ENCODE data around the gene KCTD17.

The KCTD17 gene

DNA sequence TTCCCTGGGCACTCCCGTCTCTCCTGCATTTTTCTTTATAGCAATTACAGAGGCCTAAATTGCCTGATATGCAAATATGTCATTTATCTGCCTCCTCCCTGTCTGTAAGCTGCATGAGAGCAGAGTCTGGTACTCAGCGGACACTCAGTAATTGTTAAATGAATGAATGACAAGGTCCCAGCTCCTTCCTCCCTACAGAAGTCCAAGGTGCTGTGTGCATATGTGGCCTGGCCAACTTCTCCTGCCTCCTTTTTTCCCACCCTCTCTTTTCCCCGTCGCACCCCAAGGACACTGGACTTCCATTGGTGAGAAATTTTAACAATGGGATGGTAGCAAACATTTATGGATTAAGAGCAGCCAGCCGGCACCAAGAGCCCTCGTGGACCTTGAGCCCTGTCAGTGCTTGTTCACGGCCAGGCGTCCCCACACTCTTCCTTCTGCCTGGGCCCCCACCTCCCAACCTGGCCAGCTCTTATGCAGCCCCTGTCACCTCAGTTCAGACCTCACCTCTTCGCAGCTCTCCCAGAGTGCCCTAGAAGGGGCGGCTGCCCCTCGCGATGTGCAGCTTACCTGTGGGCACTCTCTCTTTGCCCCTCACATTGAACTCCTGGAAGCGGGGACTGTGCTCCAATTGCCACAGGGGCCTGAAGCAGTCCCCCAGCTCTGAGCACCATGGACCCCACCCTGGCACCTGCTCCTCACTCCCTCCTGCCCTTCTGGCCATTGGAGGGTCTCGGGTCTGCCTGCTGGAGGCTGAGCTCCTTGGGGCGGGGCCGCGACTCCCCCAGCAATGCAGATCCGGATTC is 56.5 kb downstream of the KCTD17 start:
- DNase-seq = no peak

DNA sequence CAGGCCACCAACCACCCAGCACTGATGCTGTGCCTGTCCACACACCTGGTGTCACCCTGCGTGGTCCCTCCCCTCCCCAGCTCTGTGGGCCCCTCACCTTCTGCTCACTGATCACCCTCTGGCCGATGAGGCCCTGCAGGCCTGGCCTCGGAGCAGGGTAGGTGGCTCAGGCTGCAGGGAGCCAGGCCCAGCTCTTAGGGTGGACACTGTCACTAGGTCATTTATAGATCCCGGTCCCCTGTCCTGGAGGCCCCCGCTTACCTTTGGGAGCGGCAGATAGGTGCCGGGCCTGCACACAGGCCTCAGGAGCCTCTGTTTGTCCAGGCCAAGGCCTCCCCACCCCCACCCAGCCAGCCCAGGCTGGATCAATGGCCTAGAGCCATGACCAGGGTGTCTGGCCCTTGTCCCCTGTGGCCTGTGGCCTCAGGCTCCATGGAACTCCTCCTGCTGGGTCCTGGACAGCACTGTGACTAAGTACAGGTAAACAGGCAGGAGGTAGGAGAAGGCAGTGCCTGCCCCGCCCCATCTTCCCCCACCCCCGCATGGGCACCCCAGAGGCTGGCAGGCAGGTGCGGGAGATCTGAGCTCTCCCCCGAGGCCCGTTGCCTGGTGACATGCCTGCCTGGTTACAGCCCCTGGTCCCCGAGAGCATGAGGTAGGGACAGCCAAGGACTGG is 57.8 kb downstream of the KCTD17 start, which contains the start of gene TMPRSS6:
TSS of gene TMPRSS6 (minus strand) at position 472 of the 676 bp plus-strand sequence. CDS start 6,296 bp downstream, outside the sequence.
- no peak for DNase-seq

DNA sequence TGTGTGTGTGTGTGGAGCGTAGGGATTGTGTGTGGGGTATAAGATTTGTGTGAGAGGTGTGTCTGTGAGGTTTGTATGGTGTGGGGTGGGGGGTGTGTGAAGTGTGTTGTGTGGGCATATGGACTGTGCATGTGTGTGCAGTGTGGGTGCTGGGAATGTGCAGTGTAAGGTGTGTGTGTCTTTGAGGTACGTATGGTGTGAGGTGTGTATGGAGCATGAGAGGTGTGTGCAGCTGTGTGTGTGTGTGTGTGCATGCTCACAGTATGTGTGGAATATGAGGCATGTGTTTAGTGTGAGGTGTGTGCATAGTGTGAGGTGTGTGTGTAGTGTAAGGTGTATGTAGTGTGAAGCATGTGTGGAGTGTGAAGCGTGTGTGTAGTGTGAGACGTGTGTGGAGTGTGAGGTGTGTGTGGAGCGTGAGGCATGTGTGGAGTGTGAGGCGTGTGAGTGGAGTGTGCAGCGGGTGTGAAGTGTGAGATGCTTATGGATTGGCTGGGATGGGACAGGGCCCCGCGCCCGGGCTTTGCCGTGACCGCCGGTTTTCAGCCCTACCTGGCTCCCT is 59.7 kb downstream of the KCTD17 start:
- DNase-seq = no peak

DNA sequence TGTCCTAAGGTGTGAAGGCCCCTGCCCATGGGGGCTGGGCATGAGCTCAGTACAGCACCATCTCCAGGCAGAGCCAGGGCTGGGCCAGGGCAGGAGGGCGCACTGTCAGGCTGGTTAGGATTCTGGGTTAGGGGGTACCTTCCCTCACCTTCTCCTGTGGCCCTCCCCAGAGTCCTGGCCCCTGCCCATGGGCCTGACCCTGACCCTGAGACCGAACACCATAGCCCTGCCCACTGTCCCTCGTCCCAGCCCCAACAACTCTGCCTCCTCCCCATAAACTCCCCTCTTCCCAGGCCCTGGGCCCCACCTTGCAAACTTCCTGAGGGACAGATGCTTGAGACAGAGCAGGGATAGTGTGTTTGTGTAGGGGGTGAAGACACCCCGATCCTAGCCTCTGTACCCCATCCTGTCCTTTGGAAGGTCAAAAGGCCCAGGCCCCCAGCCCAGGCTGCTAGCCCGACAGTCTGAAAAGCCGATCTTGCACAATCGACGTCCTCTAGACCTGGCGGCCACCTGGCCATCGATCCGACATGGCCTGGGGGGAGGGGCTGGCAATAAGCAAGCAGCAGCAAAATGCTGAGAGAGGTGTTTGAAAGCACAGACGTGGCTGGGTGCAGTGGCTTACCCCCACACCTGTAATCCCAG is 60.7 kb downstream of the KCTD17 start:
- DNase-seq = no peak

Measured in NCI-H524 treated with DMSO at 0.1 percent for 48 hours (cell line).